Upper lobe of left lung (tissue), 6 donors: ENCODE data around the gene IP6K2. TPM values are rescaled to one million over a fixed set of nuclear protein-coding genes. Genes with fewer than 3 reads are reported as not detected.

Experiments used
- ATAC-seq, 2 donors: fragments of 200-7000 bp; cut with Tn5 transposase; one replicate each; pipeline ENCODE4 v1.9.1; 2022; ENCODE audit warnings: mild to moderate bottlenecking in 2 of 2, moderate library complexity in 2 of 2; ENCODE audit not compliant: low FRiP score in 2 of 2
- DNase-seq, 2 donors: peaks; one replicate each; pipeline ENCODE4 v3.0.0-alpha.2; 2019 to 2020
- H3K27ac ChIP-seq, 4 donors: fragments of 200-600 bp; sonication (generic); one replicate each; pipeline ENCODE4 v1.5.1; 2016 to 2019
- H3K27me3 ChIP-seq, 4 donors: fragments of 200-600 bp; sonication (generic); one replicate each; pipeline ENCODE4 v1.5.1; 2017 to 2019
- H3K36me3 ChIP-seq, 4 donors: fragments of 200-600 bp; sonication (generic); one replicate each; pipeline ENCODE4 v1.5.1; 2016 to 2019
- H3K4me1 ChIP-seq, 4 donors: fragments of 200-600 bp; sonication (generic); one replicate each; pipeline ENCODE4 v1.5.1; 2018 to 2019
- H3K4me3 ChIP-seq, 4 donors: fragments of 200-600 bp; sonication (generic); one replicate each; pipeline ENCODE4 v1.5.1; 2017 to 2019; ENCODE audit warnings: mild to moderate bottlenecking in 2 of 4, moderate library complexity in 1 of 4
- H3K9me3 ChIP-seq, 4 donors: fragments of 200-600 bp; sonication (generic); one replicate each; pipeline ENCODE4 v1.5.1; 2018 to 2019
- CTCF ChIP-seq, 6 experiments: fragments of 450-650 bp in 4 of 6; fragments of 200-600 bp in 2 of 6; sonication (generic) in 2 of 6; IDR thresholded peaks; one replicate each; pipeline ENCODE4 v1.5.1; 2016 to 2019; ENCODE audit warnings: antibody characterized with exemption in 6 of 6
- EP300 ChIP-seq, 4 donors: sonication (generic); formaldehyde crosslinking; IDR thresholded peaks; one replicate each; pipeline ENCODE4 v1.5.1; 2017; ENCODE audit warnings: antibody characterized with exemption in 4 of 4, control low read depth in 2 of 4
- POLR2A ChIP-seq, 4 donors: fragments of 450-650 bp; IDR thresholded peaks; one replicate each; pipeline ENCODE4 v1.5.1; 2016 to 2017; ENCODE audit warnings: antibody characterized with exemption in 4 of 4, mild to moderate bottlenecking in 2 of 4
- POLR2AphosphoS5 ChIP-seq, 2 donors: sonication (generic); formaldehyde crosslinking; IDR thresholded peaks; one replicate each; pipeline ENCODE4 v1.5.1; 2017; ENCODE audit warnings: antibody characterized with exemption in 2 of 2
- WGBS, 2 donors: methylation state at CpG; one replicate each; pipeline ENCODE4 v1.1.5; 2017 to 2018; 5-methylcytosine and 5-hydroxymethylcytosine counted together
- total RNA-seq, 6 donors: library from RNA; depleted of rRNA in 4 of 6; stranded (reverse); fragments of >200 nt in 4 of 6; gene quantifications; one replicate each; pipeline versions ENCODE4 v1.1.0 to v1.2.1, GENCODE V29; 2016 to 2021
- donor health status: DM: no; HTN: no; CAD: no; lungs with moderate emphysema.
- donor health status: DM: no; HTN: yes; CAD: no; lungs with severe emphysema.

Gene IP6K2
- total RNA-seq, 6 donors from 2014 or later: 53.3 to 106 (median 65.4) TPM

- Histone ChIP-seq H3K36me3 (no peaks in the 10 kb centered on the region), H3K4me1 (peaks cover 7 to 21% (median 16%) of the 10 kb centered on the region in 4 donors), H3K27me3 (peaks cover 0 to 3% (median 0%) of the 10 kb centered on the region in 4 donors), H3K9me3 (no peaks in the 10 kb centered on the region), H3K4me3 (no peak overlapping the region), H3K27ac (no peak overlapping the region)
- ATAC-seq: no peak
- WGBS, 2 donors: 93 to 94% methylated on average over 8 to 11 of the region's 12 CpGs
- no peak for DNase-seq
- no peak for TF ChIP-seq CTCF (IDR thresholded peaks at IDR 0.05)
- no peak for TF ChIP-seq EP300 (IDR thresholded peaks at IDR 0.05)
- no peak for TF ChIP-seq POLR2AphosphoS5 (IDR thresholded peaks at IDR 0.05)
- TF ChIP-seq POLR2A (IDR thresholded peaks at IDR 0.05): no peak
Observed at GRCh38 chr3:48655063-48655462, 62.0 kb downstream of the IP6K2 start.

- TF ChIP-seq POLR2A (IDR thresholded peaks at IDR 0.05) (no peak), POLR2AphosphoS5 (IDR thresholded peaks at IDR 0.05) (no peak), EP300 (IDR thresholded peaks at IDR 0.05) (no peak), CTCF (IDR thresholded peaks at IDR 0.05) (no peak)
- no peaks in the 10 kb centered on the region for H3K27me3 ChIP-seq
- no peaks in the 10 kb centered on the region for H3K9me3 ChIP-seq
- no peak for DNase-seq
- no peak for ATAC-seq
- no peaks in the 10 kb centered on the region for H3K36me3 ChIP-seq
- no peak overlapping the region for H3K4me3 ChIP-seq
- 93% methylated on average over 9 to 12 of the region's 15 CpGs for WGBS, 2 donors
- H3K4me1 ChIP-seq: peaks cover 7 to 21% (median 16%) of the 10 kb centered on the region in 4 donors
- H3K27ac ChIP-seq: no peak overlapping the region
Observed at GRCh38 chr3:48652923-48653715, 63.9 kb downstream of the IP6K2 start.

GRCh38 chr3:48651771-48652170, 65.2 kb downstream of the IP6K2 start:
- Histone ChIP-seq H3K4me1 (peaks cover 7 to 16% (median 14%) of the 10 kb centered on the region in 4 donors), H3K27ac (no peak overlapping the region), H3K36me3 (no peaks in the 10 kb centered on the region), H3K9me3 (no peaks in the 10 kb centered on the region), H3K27me3 (no peaks in the 10 kb centered on the region), H3K4me3 (no peak overlapping the region)
- 56 to 84% methylated on average over 1 to 11 of the region's 11 CpGs for WGBS, 2 donors
- ATAC-seq (no peak), DNase-seq (peak in 1 of 2 donors; percentile 60)
- no peak for TF ChIP-seq POLR2A (IDR thresholded peaks at IDR 0.05)
- TF ChIP-seq EP300 (IDR thresholded peaks at IDR 0.05): no peak
- TF ChIP-seq POLR2AphosphoS5 (IDR thresholded peaks at IDR 0.05): no peak
- no peak for TF ChIP-seq CTCF (IDR thresholded peaks at IDR 0.05)

GRCh38 chr3:48650723-48651122, 66.3 kb downstream of the IP6K2 start:
- H3K27me3 ChIP-seq: no peaks in the 10 kb centered on the region
- TF ChIP-seq POLR2AphosphoS5 (IDR thresholded peaks at IDR 0.05) (no peak), POLR2A (IDR thresholded peaks at IDR 0.05) (no peak), EP300 (IDR thresholded peaks at IDR 0.05) (no peak)
- peaks cover 5% of the 10 kb centered on the region in 4 donors for H3K4me1 ChIP-seq
- peak in 1 of 2 donors; percentile 69 for DNase-seq
- ATAC-seq: no peak
- H3K4me3 ChIP-seq: no peak overlapping the region
- WGBS, 2 donors: 85 to 88% methylated on average over 3 to 12 of the region's 12 CpGs
- H3K27ac ChIP-seq: no peak overlapping the region
- H3K36me3 ChIP-seq: no peaks in the 10 kb centered on the region
- no peaks in the 10 kb centered on the region for H3K9me3 ChIP-seq

GRCh38 chr3:48648188-48648850, 68.7 kb downstream of the IP6K2 start:
- Histone ChIP-seq H3K27ac (no peak overlapping the region), H3K4me3 (no peak overlapping the region), H3K36me3 (no peaks in the 10 kb centered on the region), H3K27me3 (no peaks in the 10 kb centered on the region), H3K4me1 (no peaks in the 10 kb centered on the region), H3K9me3 (no peaks in the 10 kb centered on the region)
- DNase-seq (peak in 1 of 2 donors; percentile 77), ATAC-seq (no peak)
- TF ChIP-seq CTCF (IDR thresholded peaks at IDR 0.05): no peak
- no peak for TF ChIP-seq POLR2A (IDR thresholded peaks at IDR 0.05)
- no peak for TF ChIP-seq POLR2AphosphoS5 (IDR thresholded peaks at IDR 0.05)
- TF ChIP-seq EP300 (IDR thresholded peaks at IDR 0.05): no peak
- 91 to 93% methylated on average over 11 to 13 of the region's 15 CpGs for WGBS, 2 donors
